ENCODE results near the gene TRMT44.

TRMT44 gene

DNA sequence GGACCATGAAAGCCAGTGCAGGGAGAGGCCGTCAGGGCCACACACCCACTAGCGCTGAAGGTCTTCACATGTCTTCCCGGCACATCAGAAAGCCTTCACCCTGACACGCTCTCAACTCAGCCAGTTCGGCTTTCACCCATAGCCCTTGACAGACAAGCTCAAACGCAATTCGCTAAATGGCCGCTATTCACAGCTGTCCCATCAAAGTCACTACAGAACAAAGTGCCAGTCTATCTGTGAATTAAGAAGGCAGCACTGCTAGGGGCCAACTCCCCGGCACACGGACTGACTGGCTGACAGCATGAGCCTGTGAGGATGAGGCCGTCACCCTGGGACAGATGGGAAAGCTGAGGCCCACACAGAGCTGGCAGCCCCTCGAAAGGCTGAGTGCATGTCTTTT is 45.8 kb upstream of the TRMT44 start:
- in situ Hi-C loops (cut with MboI; ENCODE audit: low pct_unique_long_range_greater_than_20kb, low sequenced_read_pairs, unreplicated experiment) = no loop called here
- TF ChIP-seq, protein P1, sequence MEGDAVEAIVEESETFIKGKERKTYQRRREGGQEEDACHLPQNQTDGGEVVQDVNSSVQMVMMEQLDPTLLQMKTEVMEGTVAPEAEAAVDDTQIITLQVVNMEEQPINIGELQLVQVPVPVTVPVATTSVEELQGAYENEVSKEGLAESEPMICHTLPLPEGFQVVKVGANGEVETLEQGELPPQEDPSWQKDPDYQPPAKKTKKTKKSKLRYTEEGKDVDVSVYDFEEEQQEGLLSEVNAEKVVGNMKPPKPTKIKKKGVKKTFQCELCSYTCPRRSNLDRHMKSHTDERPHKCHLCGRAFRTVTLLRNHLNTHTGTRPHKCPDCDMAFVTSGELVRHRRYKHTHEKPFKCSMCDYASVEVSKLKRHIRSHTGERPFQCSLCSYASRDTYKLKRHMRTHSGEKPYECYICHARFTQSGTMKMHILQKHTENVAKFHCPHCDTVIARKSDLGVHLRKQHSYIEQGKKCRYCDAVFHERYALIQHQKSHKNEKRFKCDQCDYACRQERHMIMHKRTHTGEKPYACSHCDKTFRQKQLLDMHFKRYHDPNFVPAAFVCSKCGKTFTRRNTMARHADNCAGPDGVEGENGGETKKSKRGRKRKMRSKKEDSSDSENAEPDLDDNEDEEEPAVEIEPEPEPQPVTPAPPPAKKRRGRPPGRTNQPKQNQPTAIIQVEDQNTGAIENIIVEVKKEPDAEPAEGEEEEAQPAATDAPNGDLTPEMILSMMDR (IDR thresholded peaks at IDR 0.05; ENCODE audit: extremely low read depth, insufficient read depth, missing control alignments) = no peak

DNA sequence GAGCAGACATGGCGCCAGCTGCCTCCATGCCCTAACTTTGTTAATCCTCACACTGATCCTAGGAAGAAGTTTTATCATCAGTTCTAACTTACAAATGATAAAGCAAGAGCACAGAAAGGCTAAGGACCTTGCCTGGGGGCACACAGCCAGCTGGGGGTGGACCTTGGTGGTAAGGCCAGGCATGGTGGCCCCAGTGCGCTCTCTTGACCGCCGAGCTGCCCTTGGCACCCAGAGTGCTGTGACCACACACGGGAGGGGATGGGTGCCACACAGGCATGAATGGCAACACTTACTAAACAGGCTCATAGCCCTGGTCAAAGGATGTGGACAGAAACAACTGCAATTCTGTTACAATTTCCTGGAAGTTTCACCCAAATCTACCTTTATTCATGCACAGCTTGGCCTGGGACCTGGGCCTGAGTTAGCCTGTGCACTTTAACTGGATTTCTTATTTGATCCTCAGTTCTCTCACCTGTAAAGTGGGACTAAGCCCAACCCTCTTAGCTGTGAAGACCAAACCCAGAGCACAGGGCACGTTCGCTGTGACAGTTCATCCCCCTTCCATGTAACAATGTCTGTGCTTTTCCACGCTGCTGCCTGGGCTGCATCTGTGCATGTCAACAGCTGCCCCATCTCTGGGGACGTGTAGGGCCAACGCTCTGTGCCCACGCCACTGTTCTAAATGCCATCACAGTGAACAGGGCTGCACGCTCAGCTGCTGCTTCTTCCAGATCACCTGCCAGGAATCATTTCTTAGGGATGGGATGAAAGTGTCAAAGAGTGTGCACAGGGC is 44.9 kb upstream of the TRMT44 start:
- no peak for DNase-seq (ENCODE audit: low spot score)
- in situ Hi-C loops (cut with MboI; ENCODE audit: low pct_unique_long_range_greater_than_20kb, low sequenced_read_pairs, unreplicated experiment) = no loop called here
- TF ChIP-seq, protein P1 (IDR thresholded peaks at IDR 0.05; ENCODE audit: extremely low read depth, insufficient read depth, missing control alignments) = no peak

More for the DNA sequence above, 45.8 kb upstream of the TRMT44 start:
- no peak for DNase-seq (ENCODE audit: low spot score)

DNA sequence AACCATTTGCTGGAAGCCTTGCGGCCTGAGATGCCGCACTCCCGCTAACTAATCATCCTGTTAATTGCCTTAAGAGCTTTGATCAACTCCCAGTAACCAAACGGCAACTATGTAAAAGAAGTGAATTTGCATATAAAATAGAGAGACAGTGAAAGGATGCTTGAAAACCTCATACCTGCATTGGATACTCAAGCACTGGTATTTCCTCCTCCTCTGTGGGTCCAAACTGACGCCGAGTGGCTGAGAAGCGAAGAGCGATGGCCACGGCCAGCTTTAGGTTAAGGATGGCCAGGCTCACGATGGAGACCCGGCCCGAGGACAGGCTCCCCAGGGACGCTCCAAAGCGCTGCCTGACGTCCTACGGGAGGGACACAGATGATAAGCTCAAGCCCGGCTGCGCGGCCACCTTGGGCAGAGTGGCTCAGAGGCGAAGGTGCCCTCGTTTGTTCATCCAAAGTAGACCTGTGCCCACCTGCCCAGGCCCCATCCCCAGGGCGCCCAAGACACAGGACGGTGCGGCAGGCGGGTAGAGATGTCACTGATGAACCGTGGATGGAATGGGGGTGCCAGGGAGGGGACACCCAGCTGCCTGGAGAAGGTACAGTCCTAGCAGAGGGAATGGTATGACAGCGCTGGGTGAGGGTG is 43.7 kb upstream of the TRMT44 start:
- in situ Hi-C loops (cut with MboI; ENCODE audit: low pct_unique_long_range_greater_than_20kb, low sequenced_read_pairs, unreplicated experiment) = no loop called here
- TF ChIP-seq, protein P1 (IDR thresholded peaks at IDR 0.05; ENCODE audit: extremely low read depth, insufficient read depth, missing control alignments) = no peak
- DNase-seq (ENCODE audit: low spot score) = no peak

DNA sequence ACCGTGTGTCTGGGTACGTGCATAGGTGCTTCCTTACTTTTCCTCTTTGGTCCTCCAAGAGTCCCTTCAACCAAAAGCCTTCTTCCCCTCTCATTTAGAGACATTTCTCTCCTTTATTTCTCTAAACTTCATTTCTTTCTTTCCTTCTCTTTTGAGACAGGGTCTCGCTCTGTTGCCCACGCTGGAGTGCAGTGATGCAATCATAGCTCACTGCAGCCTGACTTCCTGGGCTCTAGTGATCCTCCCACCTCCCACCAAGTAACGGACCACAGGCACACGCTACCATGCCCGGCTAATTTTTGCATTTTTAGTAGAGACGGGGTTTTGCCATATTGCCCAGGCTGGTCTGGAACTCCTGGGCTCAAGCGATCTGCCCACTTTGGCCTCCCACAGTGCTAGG is 42.2 kb upstream of the TRMT44 start:
- TF ChIP-seq, protein P1 (IDR thresholded peaks at IDR 0.05; ENCODE audit: extremely low read depth, insufficient read depth, missing control alignments) = no peak
- no peak for DNase-seq (ENCODE audit: low spot score)
- in situ Hi-C loops (cut with MboI; ENCODE audit: low pct_unique_long_range_greater_than_20kb, low sequenced_read_pairs, unreplicated experiment) = no loop called here

DNA sequence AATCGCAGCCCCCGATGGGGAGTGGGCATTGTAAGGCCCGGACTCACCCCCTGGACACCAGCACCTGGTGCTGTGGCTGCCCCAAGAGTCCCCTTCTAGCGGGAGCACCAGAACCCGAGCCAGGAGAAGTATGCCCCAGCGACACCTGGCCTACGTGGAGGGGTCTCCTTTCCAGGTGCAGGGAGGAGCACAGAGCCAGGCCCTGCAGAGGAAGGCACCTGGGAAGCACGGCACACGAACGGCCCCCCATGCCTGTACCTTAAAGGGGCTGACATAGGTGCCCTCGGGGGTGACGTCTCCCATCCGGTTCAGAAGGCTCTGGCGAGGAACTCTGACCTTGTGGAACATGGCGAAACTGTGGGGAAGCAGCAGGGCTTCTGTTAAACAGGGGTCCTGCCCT is 41.3 kb upstream of the TRMT44 start:
- no peak for DNase-seq (ENCODE audit: low spot score)
- TF ChIP-seq, protein P1 (IDR thresholded peaks at IDR 0.05; ENCODE audit: extremely low read depth, insufficient read depth, missing control alignments) = no peak
- in situ Hi-C loops (cut with MboI; ENCODE audit: low pct_unique_long_range_greater_than_20kb, low sequenced_read_pairs, unreplicated experiment) = no loop called here

DNA sequence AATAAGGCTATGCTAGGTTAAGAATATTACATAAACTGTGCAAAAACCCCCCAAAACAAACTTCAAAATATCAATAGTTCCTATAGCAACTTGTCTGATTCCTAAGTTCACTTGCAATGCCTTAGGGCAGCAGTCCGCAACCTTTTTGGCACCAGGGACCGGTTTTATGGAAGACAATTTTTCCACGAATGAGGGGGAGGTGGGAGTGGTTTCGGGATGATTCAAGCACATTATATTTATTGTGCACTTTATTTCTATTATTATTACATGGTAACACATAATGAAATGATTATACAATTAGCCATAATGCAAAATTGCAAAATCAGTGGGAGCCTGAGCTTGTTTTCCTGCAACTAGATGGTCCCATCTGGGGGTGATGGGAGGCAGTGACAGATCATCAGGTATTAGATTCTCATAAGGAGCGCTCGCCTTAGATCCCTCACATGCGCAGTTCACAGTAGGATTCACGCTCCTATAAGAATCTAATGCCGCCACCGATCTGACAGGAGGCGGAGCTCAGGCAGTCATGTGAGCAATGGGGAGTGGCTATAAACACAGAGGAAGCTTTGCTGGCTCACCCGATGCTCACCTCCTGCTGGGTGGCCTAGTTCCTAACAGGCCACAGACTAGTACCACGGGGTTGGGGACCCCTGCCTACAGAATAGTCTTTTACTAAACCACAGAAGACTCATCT is 39.8 kb upstream of the TRMT44 start:
- in situ Hi-C loops (cut with MboI; ENCODE audit: low pct_unique_long_range_greater_than_20kb, low sequenced_read_pairs, unreplicated experiment) = loop anchor here (10.0 kb wide), 1 partner anchor 156 kb away; no protein-coding TSS in a partner anchor
- no peak for DNase-seq (ENCODE audit: low spot score)

More for the DNA sequence above, 39.8 kb upstream of the TRMT44 start:
- TF ChIP-seq, protein P1 (IDR thresholded peaks at IDR 0.05; ENCODE audit: extremely low read depth, insufficient read depth, missing control alignments) = no peak
